ENCODE results near the gene DMD. TPM values are rescaled to one million over a fixed set of nuclear protein-coding genes. Genes with fewer than 3 reads are reported as not detected.

DMD gene
- total and polyA plus RNA-seq, 2 donors (not counting 1 experiment from before 2014, with no cell fraction given): 2.0 to 51.8 TPM

DNA sequence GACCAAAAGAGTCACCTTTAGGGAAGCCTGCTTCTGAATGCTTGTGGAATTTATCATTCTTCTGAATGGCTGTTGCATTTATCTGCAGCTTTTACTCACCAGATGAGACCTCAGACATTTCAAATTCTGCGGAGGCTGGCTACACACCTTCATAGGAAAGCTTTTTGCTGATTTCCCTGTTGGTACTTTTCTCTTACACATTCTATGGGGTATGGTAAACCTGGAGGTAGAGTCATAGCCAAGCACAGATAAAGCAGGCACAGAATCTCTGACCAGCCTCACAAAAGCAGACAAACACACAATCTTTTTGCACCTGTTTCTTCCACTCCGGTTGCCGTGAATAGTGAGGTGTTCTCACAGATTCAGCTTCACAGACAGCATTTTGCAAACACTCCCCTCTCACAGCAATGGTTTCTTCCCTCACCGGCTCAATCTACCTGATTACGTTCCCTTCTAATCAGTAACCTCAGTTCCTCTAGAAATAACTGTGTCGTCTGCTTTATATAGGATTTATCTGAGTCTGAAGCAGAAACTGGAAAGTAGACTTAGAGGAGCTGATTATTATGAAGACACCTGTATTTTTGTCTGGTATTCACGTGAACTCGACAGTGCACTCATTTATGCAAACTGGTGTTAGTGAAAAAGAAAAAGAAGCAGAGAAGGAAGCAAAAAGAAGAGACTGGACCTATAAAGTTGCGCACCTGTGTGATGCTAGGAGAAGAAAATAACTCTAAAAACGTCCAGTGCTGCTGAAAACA, 83.1 kb downstream of the DMD start:
- POLR2A ChIA-PET: no interaction called here
- H3K9ac ChIP-seq (ENCODE audit: low read length): no peak overlapping the region
- no peak overlapping the region for H3K4me3 Mint-ChIP-seq
- H4K20me1 ChIP-seq (ENCODE audit: control insufficient read depth, insufficient read depth, low read length, poor library complexity, severe bottlenecking): no peaks in the 10 kb centered on the region
- H3K4me1 ChIP-seq (ENCODE audit: control insufficient read depth in 2 of 2, insufficient read depth in 2 of 2, low read length in 2 of 2): no peaks in the 10 kb centered on the region
- ATAC-seq (ENCODE audit: low read depth) (no peak), DNase-seq (no peak)
- H3K4me1 Mint-ChIP-seq: no peaks in the 10 kb centered on the region
- no peak overlapping the region for H3K27ac ChIP-seq (ENCODE audit: low read length in 2 of 2)
- H3K4me3 ChIP-seq (ENCODE audit: control extremely low read depth in 1 of 5, extremely low read depth in 1 of 5, insufficient read depth in 1 of 5, low read depth in 2 of 5, low read length in 4 of 5): no peak overlapping the region
- TF ChIP-seq, protein P1, sequence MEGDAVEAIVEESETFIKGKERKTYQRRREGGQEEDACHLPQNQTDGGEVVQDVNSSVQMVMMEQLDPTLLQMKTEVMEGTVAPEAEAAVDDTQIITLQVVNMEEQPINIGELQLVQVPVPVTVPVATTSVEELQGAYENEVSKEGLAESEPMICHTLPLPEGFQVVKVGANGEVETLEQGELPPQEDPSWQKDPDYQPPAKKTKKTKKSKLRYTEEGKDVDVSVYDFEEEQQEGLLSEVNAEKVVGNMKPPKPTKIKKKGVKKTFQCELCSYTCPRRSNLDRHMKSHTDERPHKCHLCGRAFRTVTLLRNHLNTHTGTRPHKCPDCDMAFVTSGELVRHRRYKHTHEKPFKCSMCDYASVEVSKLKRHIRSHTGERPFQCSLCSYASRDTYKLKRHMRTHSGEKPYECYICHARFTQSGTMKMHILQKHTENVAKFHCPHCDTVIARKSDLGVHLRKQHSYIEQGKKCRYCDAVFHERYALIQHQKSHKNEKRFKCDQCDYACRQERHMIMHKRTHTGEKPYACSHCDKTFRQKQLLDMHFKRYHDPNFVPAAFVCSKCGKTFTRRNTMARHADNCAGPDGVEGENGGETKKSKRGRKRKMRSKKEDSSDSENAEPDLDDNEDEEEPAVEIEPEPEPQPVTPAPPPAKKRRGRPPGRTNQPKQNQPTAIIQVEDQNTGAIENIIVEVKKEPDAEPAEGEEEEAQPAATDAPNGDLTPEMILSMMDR (IDR thresholded peaks at IDR 0.05): no peak
- TF ChIP-seq EZH2 (IDR thresholded peaks at IDR 0.05; ENCODE audit: borderline replicate concordance, insufficient read depth, low read depth, low read length, poor library complexity, severe bottlenecking): no peak
- no peaks in the 10 kb centered on the region for H3K9me3 ChIP-seq (ENCODE audit: control extremely low read depth in 1 of 3, control insufficient read depth in 2 of 3, insufficient read depth in 1 of 3, low read length in 2 of 3)
- CTCF ChIA-PET: no interaction called here
- H3K4me2 ChIP-seq (replicated peaks; ENCODE audit: low read depth, low read length, poor library complexity, severe bottlenecking): no peak overlapping the region
- H2AFZ ChIP-seq (ENCODE audit: insufficient read depth, low read depth, low read length, poor library complexity, severe bottlenecking): no peak overlapping the region
- no CpG with 5 or more reads among the region's 10 CpGs for WGBS (ENCODE audit: insufficient coverage)
- no peaks in the 10 kb centered on the region for H3K9me3 Mint-ChIP-seq (ENCODE audit: insufficient read depth)
- no peaks in the 10 kb centered on the region for H3K36me3 ChIP-seq (replicated peaks in 1 of 2; ENCODE audit: control extremely low read depth in 1 of 2, control insufficient read depth in 1 of 2, extremely low read depth in 1 of 2, insufficient read depth in 2 of 2, low read length in 1 of 2)
- no peaks in the 10 kb centered on the region for H3K79me2 ChIP-seq (ENCODE audit: control insufficient read depth, insufficient read depth, low read length)
- H3K27me3 ChIP-seq (replicated peaks in 1 of 4; ENCODE audit: control extremely low read depth in 1 of 4, control insufficient read depth in 3 of 4, insufficient read depth in 4 of 4, low read length in 3 of 4): no peaks in the 10 kb centered on the region
- H3K27me3 Mint-ChIP-seq: no peaks in the 10 kb centered on the region
- intact Hi-C loops (cut with micrococcal nuclease): no loop called here
- H3K27ac Mint-ChIP-seq: no peak overlapping the region

DNA sequence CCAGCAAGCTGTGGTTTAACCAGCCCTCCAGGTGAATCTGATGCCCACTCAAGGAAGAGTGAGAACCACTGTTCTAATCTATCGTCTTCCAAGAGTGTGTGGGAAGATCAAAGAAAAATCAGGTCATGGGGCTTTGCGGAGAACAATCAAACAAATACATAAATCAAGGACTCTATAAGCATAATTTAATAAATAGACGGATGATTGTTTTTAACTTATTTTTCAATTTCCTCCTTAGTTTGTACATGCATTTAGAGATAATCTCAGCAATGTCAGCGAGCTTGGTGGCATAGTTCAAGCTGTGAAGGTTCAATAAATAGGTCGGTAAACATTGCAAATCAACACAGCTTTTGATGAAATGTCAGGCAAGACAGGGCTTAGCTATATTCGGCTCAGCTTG, 84.9 kb downstream of the DMD start:
- H3K4me3 Mint-ChIP-seq: no peak overlapping the region
- H3K9me3 Mint-ChIP-seq (ENCODE audit: insufficient read depth): no peaks in the 10 kb centered on the region
- no peaks in the 10 kb centered on the region for H3K79me2 ChIP-seq (ENCODE audit: control insufficient read depth, insufficient read depth, low read length)
- no peaks in the 10 kb centered on the region for H4K20me1 ChIP-seq (ENCODE audit: control insufficient read depth, insufficient read depth, low read length, poor library complexity, severe bottlenecking)
- H3K9me3 ChIP-seq (ENCODE audit: control extremely low read depth in 1 of 3, control insufficient read depth in 2 of 3, insufficient read depth in 1 of 3, low read length in 2 of 3): no peaks in the 10 kb centered on the region
- POLR2A ChIA-PET: no interaction called here
- H3K4me1 ChIP-seq (ENCODE audit: control insufficient read depth in 2 of 2, insufficient read depth in 2 of 2, low read length in 2 of 2): no peaks in the 10 kb centered on the region
- H3K4me1 Mint-ChIP-seq: no peaks in the 10 kb centered on the region
- H3K27ac ChIP-seq (ENCODE audit: low read length in 2 of 2): no peak overlapping the region
- no peak overlapping the region for H2AFZ ChIP-seq (ENCODE audit: insufficient read depth, low read depth, low read length, poor library complexity, severe bottlenecking)
- no peak overlapping the region for H3K27ac Mint-ChIP-seq
- no peaks in the 10 kb centered on the region for H3K27me3 Mint-ChIP-seq
- TF ChIP-seq, protein P1 (IDR thresholded peaks at IDR 0.05): no peak
- TF ChIP-seq EZH2 (IDR thresholded peaks at IDR 0.05; ENCODE audit: borderline replicate concordance, insufficient read depth, low read depth, low read length, poor library complexity, severe bottlenecking): no peak
- no peaks in the 10 kb centered on the region for H3K36me3 ChIP-seq (replicated peaks in 1 of 2; ENCODE audit: control extremely low read depth in 1 of 2, control insufficient read depth in 1 of 2, extremely low read depth in 1 of 2, insufficient read depth in 2 of 2, low read length in 1 of 2)
- no peak overlapping the region for H3K9ac ChIP-seq (ENCODE audit: low read length)
- H3K27me3 ChIP-seq (replicated peaks in 1 of 4; ENCODE audit: control extremely low read depth in 1 of 4, control insufficient read depth in 3 of 4, insufficient read depth in 4 of 4, low read length in 3 of 4): no peaks in the 10 kb centered on the region
- CTCF ChIA-PET: no interaction called here
- no CpG with 5 or more reads among the region's 6 CpGs for WGBS (ENCODE audit: insufficient coverage)
- no peak overlapping the region for H3K4me3 ChIP-seq (ENCODE audit: control extremely low read depth in 1 of 5, extremely low read depth in 1 of 5, insufficient read depth in 1 of 5, low read depth in 2 of 5, low read length in 4 of 5)
- DNase-seq: no peak
- no peak for ATAC-seq (ENCODE audit: low read depth)
- intact Hi-C loops (cut with micrococcal nuclease): no loop called here
- H3K4me2 ChIP-seq (replicated peaks; ENCODE audit: low read depth, low read length, poor library complexity, severe bottlenecking): no peak overlapping the region
